Measurements from ENCODE around the gene TNIK. TPM values are rescaled to one million over a fixed set of nuclear protein-coding genes. Genes with fewer than 3 reads are reported as not detected.

The TNIK gene
- total and polyA plus RNA-seq, 10 of the 15 experiments (the other 5 are each of a cell fraction or from before 2014, with no cell fraction given), result 13.9 to 74.3 (median 48.2) TPM

DNA sequence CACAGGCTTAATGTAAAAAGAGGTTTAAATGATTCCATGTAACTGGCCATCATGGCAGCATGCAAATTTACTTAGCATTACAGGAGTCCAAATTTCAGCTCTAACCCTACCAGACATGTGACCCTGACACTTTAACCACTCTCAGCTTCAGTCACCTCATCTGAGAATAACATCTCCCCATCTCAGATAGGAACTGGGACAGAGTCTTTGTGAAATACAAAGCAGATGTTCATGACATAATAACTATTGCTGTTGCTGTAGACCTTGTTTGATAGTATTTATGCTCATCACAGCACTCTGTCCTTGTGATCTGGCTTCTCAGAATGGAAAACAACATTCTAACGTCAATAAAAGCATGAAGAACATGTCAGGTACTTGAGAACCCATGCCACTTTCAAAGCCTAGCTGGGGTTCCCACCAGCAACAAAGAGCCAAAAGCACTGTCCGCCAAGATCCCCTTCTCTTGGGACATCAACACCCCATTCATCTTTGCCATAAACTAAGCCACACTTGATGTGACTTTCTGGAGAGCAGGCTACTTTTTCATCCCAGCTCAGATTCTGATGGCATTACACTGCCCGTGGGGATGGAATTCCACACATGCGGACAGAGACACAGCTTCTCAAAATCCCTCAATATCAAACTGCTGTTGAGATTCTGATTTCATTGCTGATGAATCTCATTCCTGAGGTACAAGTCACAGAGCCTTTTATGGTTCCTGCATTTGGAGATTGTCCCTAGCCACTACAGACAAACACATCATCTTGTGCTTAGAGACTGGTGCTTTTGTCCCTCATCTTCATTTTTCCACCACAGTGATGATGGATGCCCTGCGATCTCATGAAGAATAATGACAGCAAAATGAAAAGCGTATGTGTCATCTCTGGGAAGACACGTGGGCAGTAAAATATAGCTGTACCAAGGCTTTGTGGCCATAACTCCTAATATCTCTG is 202.7 kb downstream of the TNIK start (continued):
- TF ChIP-seq CEBPB (IDR thresholded peaks at IDR 0.05; ENCODE audit: borderline replicate concordance in 1 of 2, low read depth in 2 of 2, low read length in 2 of 2) (no peak), SKIL (IDR thresholded peaks at IDR 0.05; ENCODE audit: low read depth, poor library complexity, severe bottlenecking) (peak; percentile 44), TBL1XR1 (IDR thresholded peaks at IDR 0.05; ENCODE audit: low read depth, low read length) (0 out of 2 replicates have a peak, but pooled peaks have one; percentile 12), CREM (IDR thresholded peaks at IDR 0.05; ENCODE audit: low read depth) (peak; percentile 59; the same call in 1 of the 2 replicates), EGR1 (IDR thresholded peaks at IDR 0.05; ENCODE audit: borderline replicate concordance in 1 of 2, low read depth in 2 of 2, low read length in 2 of 2) (no peak), NR2F1 (conservative IDR thresholded peaks at IDR 0.05) (no peak), SMAD5 (IDR thresholded peaks at IDR 0.05; ENCODE audit: low read depth) (no peak), CHD1 (IDR thresholded peaks at IDR 0.05; ENCODE audit: low read depth, low read length) (no peak), ZNF217 (IDR thresholded peaks at IDR 0.05) (no peak), CEBPZ (IDR thresholded peaks at IDR 0.05; ENCODE audit: low read depth, low read length) (no peak), POU2F2 (IDR thresholded peaks at IDR 0.05; ENCODE audit: borderline replicate concordance, low read depth, low read length) (peak; percentile 97), HDAC2 (IDR thresholded peaks at IDR 0.05) (no peak), FOXM1 (IDR thresholded peaks at IDR 0.05; ENCODE audit: low read depth, low read length) (peak; percentile 10; the same call in 1 of the 2 replicates), SRF (IDR thresholded peaks at IDR 0.05; ENCODE audit: low read depth in 2 of 2, low read length in 2 of 2) (no peak), BHLHE40 (IDR thresholded peaks at IDR 0.05; ENCODE audit: borderline replicate concordance in 1 of 2, low read depth in 2 of 2, low read length in 1 of 2) (0 out of 4 replicates have a peak, but pooled peaks of 1 of the 2 experiments have one; percentile 36), EZH2 (IDR thresholded peaks at IDR 0.05; ENCODE audit: borderline replicate concordance, control insufficient read depth, low read depth, low read length) (no peak), NFIC (IDR thresholded peaks at IDR 0.05; ENCODE audit: low read depth, low read length) (peak; percentile 80), PKNOX1 (IDR thresholded peaks at IDR 0.05) (no peak), HDGF (IDR thresholded peaks at IDR 0.05) (no peak), MLLT1 (IDR thresholded peaks at IDR 0.05) (no peak), CHD4 (IDR thresholded peaks at IDR 0.05) (no peak), SMARCA5 (IDR thresholded peaks at IDR 0.05) (0 out of 2 replicates have a peak, but pooled peaks have one; percentile 40)

Measured in GM12878 (cell line).